SK-N-SH (cell line): ENCODE measurements around the gene SUCLG2. TPM values are rescaled to one million over a fixed set of nuclear protein-coding genes. Genes with fewer than 3 reads are reported as not detected.

Experiments
- CTCF ChIA-PET: fragments of 300-600, 350-600 bp; formaldehyde crosslinking; extraction: SDS; loops from one replicate; lab custom pipeline; 2021; lab: Yijun Ruan, JAX
- POLR2A ChIA-PET: fragments of 350-600 bp; sonication (Branson Sonifier 250); formaldehyde crosslinking; extraction: SDS; loops from one replicate; lab custom pipeline; 2020; ENCODE audit warnings: antibody characterized with exemption, inconsistent platforms; lab: Yijun Ruan, JAX
- DNase-seq: peaks from one replicate; pipeline ENCODE4 v3.0.0; 2012
- H2AFZ ChIP-seq: fragments of 200-600 bp; sonication (generic); 2 replicates; pipeline ENCODE4 v1.8.1; 2016; ENCODE audit warnings: antibody characterized with exemption, mild to moderate bottlenecking, low read depth
- H3F3A ChIP-seq: fragments of 200-600 bp; sonication (generic); replicated peaks from 2 replicates; pipeline ENCODE3; 2016; ENCODE audit warnings: antibody characterized with exemption, mild to moderate bottlenecking; ENCODE audit not compliant: insufficient read depth
- H3K27ac ChIP-seq, 2 experiments: fragments of 200-500 bp in 1 of 2; fragments of 200-600 bp in 1 of 2; sonication (Bioruptor generic) in 1 of 2; sonication (generic), shearing (Covaris generic) in 1 of 2; 2 replicates each; pipeline versions ENCODE4 v1.5.1 to v1.6.1; 2014 to 2016; ENCODE audit warnings: low read depth in 2 of 2, inconsistent platforms in 1 of 2, low read length in 1 of 2, mild to moderate bottlenecking in 1 of 2, mixed read lengths in 1 of 2
- H3K27me3 ChIP-seq: fragments of 200-600 bp; sonication (generic), shearing (Covaris generic); 2 replicates; pipeline ENCODE4 v1.6.1; 2016; ENCODE audit warnings: mixed run types; ENCODE audit not compliant: insufficient read depth
- H3K36me3 ChIP-seq, 2 experiments: fragments of 200-500 bp in 1 of 2; fragments of 200-600 bp in 1 of 2; sonication (Bioruptor generic) in 1 of 2; sonication (generic) in 1 of 2; replicated peaks in 1 of 2; 2 replicates each; pipeline versions ENCODE3 to v1.5.1; 2014 to 2016; ENCODE audit warnings: low read length in 1 of 2, mild to moderate bottlenecking in 1 of 2; ENCODE audit not compliant: insufficient read depth in 2 of 2, control insufficient read depth in 1 of 2
- H3K4me1 ChIP-seq, 2 experiments: fragments of 200-500 bp in 1 of 2; fragments of 200-600 bp in 1 of 2; sonication (Bioruptor generic) in 1 of 2; sonication (generic), shearing (Covaris generic) in 1 of 2; 2 replicates each; pipeline versions ENCODE4 v1.5.1 to v1.6.1; 2014 to 2016; ENCODE audit warnings: low read depth in 1 of 2, low read length in 1 of 2, mixed run types in 1 of 2; ENCODE audit not compliant: insufficient read depth in 2 of 2, control insufficient read depth in 1 of 2
- H3K4me2 ChIP-seq: fragments of 200-600 bp; sonication (generic), shearing (Covaris generic); 2 replicates; pipeline ENCODE4 v1.6.1; 2017; ENCODE audit warnings: mixed run types
- H3K4me3 ChIP-seq, 2 experiments: fragments of 200-500 bp in 1 of 2; fragments of 200-600 bp in 1 of 2; sonication (Bioruptor generic) in 1 of 2; sonication (generic), shearing (Covaris generic) in 1 of 2; 2 replicates each; pipeline versions ENCODE4 v1.5.1 to v1.8.1; 2014 to 2016; ENCODE audit warnings: low read depth in 2 of 2, inconsistent platforms in 1 of 2, low read length in 1 of 2, mild to moderate bottlenecking in 1 of 2, mixed read lengths in 1 of 2, moderate library complexity in 1 of 2
- H3K79me2 ChIP-seq: fragments of 200-600 bp; sonication (generic); 2 replicates; pipeline ENCODE4 v1.8.1; 2017; ENCODE audit warnings: mild to moderate bottlenecking; ENCODE audit not compliant: insufficient read depth
- H3K9ac ChIP-seq: fragments of 200-600 bp; sonication (generic); 2 replicates; pipeline ENCODE4 v1.6.1; 2017; ENCODE audit warnings: mixed run types
- H3K9me2 ChIP-seq: fragments of 200-600 bp; sonication (generic); 2 replicates; pipeline ENCODE4 v1.6.1; 2017; ENCODE audit warnings: mixed run types
- H3K9me3 ChIP-seq: fragments of 200-600 bp; sonication (generic); 2 replicates; pipeline ENCODE4 v1.6.1; 2017; ENCODE audit warnings: mixed run types, mild to moderate bottlenecking, moderate library complexity
- H4K20me1 ChIP-seq: fragments of 200-600 bp; sonication (generic); 2 replicates; pipeline ENCODE4 v1.6.1; 2017; ENCODE audit warnings: mild to moderate bottlenecking, mixed run types; ENCODE audit not compliant: insufficient read depth
- EZH2phosphoT487 ChIP-seq: fragments of 200-600 bp; sonication (generic); IDR thresholded peaks from 2 replicates; pipeline ENCODE4 v1.6.1; 2017; ENCODE audit warnings: low read depth, mixed run types, mild to moderate bottlenecking, antibody characterized with exemption, moderate library complexity, borderline replicate concordance
- FOXJ3 ChIP-seq: sonication (generic); formaldehyde crosslinking; IDR thresholded peaks from 2 replicates; pipeline ENCODE4 v1.5.1; 2020; ENCODE audit warnings: mild to moderate bottlenecking, missing genetic modification reagents
- GABPA ChIP-seq: IDR thresholded peaks from 2 replicates; pipeline ENCODE4 v1.4.0; 2012; ENCODE audit warnings: low read depth, mild to moderate bottlenecking
- MXI1 ChIP-seq: IDR thresholded peaks from 2 replicates; pipeline ENCODE4 v1.6.1; 2012; ENCODE audit warnings: mild to moderate bottlenecking, low read depth, low read length, improper control_type of control experiment
- NFIC ChIP-seq: IDR thresholded peaks from 2 replicates; pipeline ENCODE4 v1.4.0; 2012; ENCODE audit warnings: borderline replicate concordance
- POLR2AphosphoS5 ChIP-seq: IDR thresholded peaks from 2 replicates; pipeline ENCODE4 v1.6.1; 2012; ENCODE audit warnings: low read depth, low read length
- RAD21 ChIP-seq: IDR thresholded peaks from 2 replicates; pipeline ENCODE4 v1.6.1; 2012; ENCODE audit warnings: mild to moderate bottlenecking, low read length
- RCOR1 ChIP-seq: fragments of 150-350 bp; IDR thresholded peaks from 2 replicates; pipeline ENCODE4 v1.6.1; 2017; ENCODE audit warnings: antibody characterized with exemption, low read length
- REST ChIP-seq: IDR thresholded peaks from 2 replicates; pipeline ENCODE4 v1.6.1; 2012; ENCODE audit warnings: mild to moderate bottlenecking, low read depth, low read length, moderate library complexity
- RFX5 ChIP-seq: IDR thresholded peaks from 2 replicates; pipeline ENCODE4 v1.6.1; 2012; ENCODE audit warnings: mild to moderate bottlenecking, improper control_type of control experiment, low read length
- RXRA ChIP-seq: IDR thresholded peaks from 2 replicates; pipeline ENCODE4 v1.4.0; 2012; ENCODE audit warnings: low read depth, mild to moderate bottlenecking, borderline replicate concordance
- SIN3A ChIP-seq: IDR thresholded peaks from 2 replicates; pipeline ENCODE4 v1.6.1; 2012; ENCODE audit warnings: low read depth, mild to moderate bottlenecking, low read length, moderate library complexity, borderline replicate concordance
- TAF1 ChIP-seq: IDR thresholded peaks from 2 replicates; pipeline ENCODE4 v1.6.1; 2012; ENCODE audit warnings: low read depth, mild to moderate bottlenecking, low read length, moderate library complexity, borderline replicate concordance
- TCF12 ChIP-seq: IDR thresholded peaks from 2 replicates; pipeline ENCODE4 v1.4.0; 2012
- TEAD4 ChIP-seq: IDR thresholded peaks from 2 replicates; pipeline ENCODE4 v1.4.0; 2012; ENCODE audit warnings: mild to moderate bottlenecking, borderline replicate concordance; ENCODE audit not compliant: insufficient read depth
- YY1 ChIP-seq: IDR thresholded peaks from 2 replicates; pipeline ENCODE4 v1.4.0; 2012; ENCODE audit warnings: low read depth, mild to moderate bottlenecking
- WGBS: methylation state at CpG from one replicate; pipeline ENCODE4 v1.1.6; 2017; ENCODE audit warnings: low lambda C conversion rate; 5-methylcytosine and 5-hydroxymethylcytosine counted together
- polyA plus RNA-seq, 3 experiments: library from polyadenylated mRNA; depleted of rRNA; stranded (reverse); fragments of >200 nt; gene quantifications; 2 replicates each; pipeline ENCODE4 v1.2.3, GENCODE V29; 2012
- TF ChIP-seq, protein P1 (sequence below): IDR thresholded peaks from 2 replicates; pipeline ENCODE4 v1.4.0; 2012; ENCODE audit warnings: low read depth, borderline replicate concordance

SUCLG2 gene
- polyA plus RNA-seq, 1 of the 3 experiments (the other 2 are of a cell fraction): 20.2 TPM

DNA sequence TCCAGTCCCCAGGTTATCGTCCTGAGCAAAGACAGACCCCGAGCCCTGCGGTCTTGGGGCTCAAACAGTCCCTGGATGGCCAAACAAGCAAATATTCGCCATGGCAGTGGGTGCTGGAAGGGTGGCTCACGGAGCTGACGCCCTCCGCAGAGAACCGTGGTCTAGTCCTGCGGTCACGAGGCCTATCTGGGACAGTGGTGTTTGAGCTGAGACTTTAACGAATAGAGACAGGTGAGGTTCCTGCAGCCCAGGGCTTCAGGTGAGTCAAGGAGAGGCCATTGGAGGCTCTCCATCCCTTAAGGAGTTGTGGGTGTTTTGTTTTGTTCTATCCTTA is 399 bp upstream of the SUCLG2 start:
- H4K20me1 ChIP-seq: no peaks in the 10 kb centered on the region
- POLR2A ChIA-PET: interaction anchor here (0.6 to 1.4 kb wide), 3 partner anchors 10 to 160 kb away, joined by 3 read pairs; no protein-coding TSS in a partner anchor
- CTCF ChIA-PET: interaction anchor here (1.1 to 2.5 kb wide), 5 partner anchors 10 to 270 kb away, joined by 3 to 6 read pairs (median 3); no protein-coding TSS in a partner anchor

DNA sequence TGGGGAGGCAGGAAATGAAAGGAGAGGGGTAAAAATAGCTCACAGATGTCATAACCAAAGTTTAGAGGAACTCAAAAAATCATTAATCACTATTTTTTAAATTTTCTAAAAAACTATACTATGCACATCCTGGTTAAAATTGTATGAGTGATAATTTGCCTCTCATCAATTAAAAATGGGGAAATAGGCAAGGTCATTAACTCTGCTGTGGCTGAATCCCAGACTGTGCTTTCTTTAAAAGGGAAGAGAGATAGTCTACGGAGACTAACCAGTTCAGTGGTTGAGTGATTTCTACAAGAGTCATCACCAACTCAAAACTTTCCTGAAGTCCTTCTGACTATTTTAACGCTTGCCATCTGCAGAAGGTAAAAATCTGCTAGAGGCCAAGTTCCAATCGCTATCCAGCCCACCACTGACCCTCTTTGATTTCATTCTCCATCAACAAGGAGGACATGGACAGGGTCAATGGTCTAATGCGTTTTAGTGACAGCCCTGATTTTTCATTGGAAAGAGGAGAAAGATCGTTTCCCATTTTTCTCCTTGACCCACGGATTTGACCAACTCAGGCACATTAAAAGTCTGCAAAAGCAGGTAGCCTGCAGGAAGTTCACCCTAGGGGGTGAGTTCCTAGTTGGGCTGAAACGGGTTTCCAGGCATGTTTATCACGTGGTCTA is 850 bp downstream of the SUCLG2 start:
- no peaks in the 10 kb centered on the region for H4K20me1 ChIP-seq
- DNase-seq: no peak
- TF ChIP-seq MXI1: 0 out of 2 replicates have a peak, but pooled peaks have one; percentile 72
- no peak for TF ChIP-seq FOXJ3 (CRISPR knock-in tag)
- H3K9me3 ChIP-seq: no peaks in the 10 kb centered on the region
- peak overlapping the region; percentile 88 to 91 for H3K27ac ChIP-seq
- peaks cover 56% of the 10 kb centered on the region for H3K79me2 ChIP-seq
- peak overlapping the region; percentile 99 for H3K9ac ChIP-seq
- H3K9me2 ChIP-seq: no peaks in the 10 kb centered on the region
- ChIA-PET CTCF (interaction anchor here (1.3 to 2.5 kb wide), 3 partner anchors 8 to 269 kb away, joined by 3 to 6 read pairs (median 4); no protein-coding TSS in a partner anchor), POLR2A (interaction anchor here (1.0 to 1.4 kb wide), 2 partner anchors 11 to 15 kb away, joined by 3 read pairs; no protein-coding TSS in a partner anchor)
- no peaks in the 10 kb centered on the region for H3K27me3 ChIP-seq
- H3K4me1 ChIP-seq: peaks cover 0 to 10% of the 10 kb centered on the region in 2 experiments; a peak in 3 of 4 replicates
- whole genome bisulfite sequencing: 31% methylated on average over 8 of the region's 8 CpGs
- H3K36me3 ChIP-seq: peaks cover 0 to 6% of the 10 kb centered on the region in 2 experiments
- peak overlapping the region; percentile 81 for H3K4me2 ChIP-seq
- peaks cover 17% of the 10 kb centered on the region for H3F3A ChIP-seq
- H3K4me3 ChIP-seq: peak overlapping the region; percentile 69 to 90
- peak overlapping the region; percentile 93 for H2AFZ ChIP-seq

More for the DNA sequence above, 399 bp upstream of the SUCLG2 start:
- TF ChIP-seq RAD21 (no peak), RXRA (no peak), TEAD4 (no peak), RFX5 (no peak)
- no peaks in the 10 kb centered on the region for H3K9me2 ChIP-seq
- peaks cover 14% of the 10 kb centered on the region for H3F3A ChIP-seq
- peak overlapping the region; percentile 99 for H3K9ac ChIP-seq
- H3K9me3 ChIP-seq: no peaks in the 10 kb centered on the region
- peak overlapping the region; percentile 93 for H2AFZ ChIP-seq
- H3K4me1 ChIP-seq: peaks cover 0 to 10% of the 10 kb centered on the region in 2 experiments; a peak in 2 of 4 replicates
- H3K27me3 ChIP-seq: no peaks in the 10 kb centered on the region
- peak overlapping the region; percentile 81 for H3K4me2 ChIP-seq
- H3K27ac ChIP-seq: peak overlapping the region; percentile 88 to 91
- H3K79me2 ChIP-seq: peaks cover 47% of the 10 kb centered on the region
- peak overlapping the region; percentile 69 to 90 for H3K4me3 ChIP-seq
- WGBS: 20% methylated on average over 1 of the region's 11 CpGs
- DNase-seq: no peak
- peaks cover 0 to 6% of the 10 kb centered on the region in 2 experiments for H3K36me3 ChIP-seq

- DNase-seq: no peak
- no peak overlapping the region for H3K4me2 ChIP-seq
- POLR2A ChIA-PET: no interaction called here
- H3K36me3 ChIP-seq: peaks cover 0 to 6% of the 10 kb centered on the region in 2 experiments
- H4K20me1 ChIP-seq: no peaks in the 10 kb centered on the region; the same call in 1 of the 2 replicates
- H3K4me3 ChIP-seq: no peak overlapping the region
- TF ChIP-seq YY1: no peak
- TF ChIP-seq TCF12: no peak
- no peak for TF ChIP-seq REST
- no peak for TF ChIP-seq NFIC
- TF ChIP-seq TEAD4: no peak
- TF ChIP-seq SIN3A: no peak
- TF ChIP-seq TAF1: no peak
- no peak for TF ChIP-seq GABPA
- TF ChIP-seq, protein P1, sequence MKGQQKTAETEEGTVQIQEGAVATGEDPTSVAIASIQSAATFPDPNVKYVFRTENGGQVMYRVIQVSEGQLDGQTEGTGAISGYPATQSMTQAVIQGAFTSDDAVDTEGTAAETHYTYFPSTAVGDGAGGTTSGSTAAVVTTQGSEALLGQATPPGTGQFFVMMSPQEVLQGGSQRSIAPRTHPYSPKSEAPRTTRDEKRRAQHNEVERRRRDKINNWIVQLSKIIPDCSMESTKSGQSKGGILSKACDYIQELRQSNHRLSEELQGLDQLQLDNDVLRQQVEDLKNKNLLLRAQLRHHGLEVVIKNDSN: no peak
- no peak for TF ChIP-seq EZH2phosphoT487
- TF ChIP-seq FOXJ3 (CRISPR knock-in tag): no peak
- no peak for TF ChIP-seq RCOR1
- TF ChIP-seq POLR2AphosphoS5: no peak
- TF ChIP-seq, all 33 proteins: peak for 0
- Histone ChIP-seq H3K9me3 (no peaks in the 10 kb centered on the region), H2AFZ (no peak overlapping the region), H3K4me1 (peaks cover 8 to 10% of the 10 kb centered on the region in 2 experiments), H3K79me2 (peaks cover 69% of the 10 kb centered on the region), H3K27me3 (no peaks in the 10 kb centered on the region), H3K9me2 (no peaks in the 10 kb centered on the region), H3F3A (peaks cover 40% of the 10 kb centered on the region), H3K27ac (no peak overlapping the region), H3K9ac (no peak overlapping the region)
- WGBS: 85% methylated on average over 2 of the region's 2 CpGs
- CTCF ChIA-PET: interaction anchor here (1.2 kb wide), 1 partner anchor 70 kb away, joined by 3 read pairs; no protein-coding TSS in a partner anchor
Observed at GRCh38 chr3:67650084-67650483, 4.3 kb downstream of the SUCLG2 start.
